K562 (cell line): ENCODE results near the gene TIAM1. TPM values are rescaled to one million over a fixed set of nuclear protein-coding genes. Genes with fewer than 3 reads are reported as not detected.

ENCODE experiments used
- ATAC-seq: fragments of 200-7000 bp; cut with Tn5 transposase; 3 replicates; pipeline ENCODE4 v1.9.1; 2020; ENCODE audit warnings: moderate library complexity
- BruUV-seq: library from RNA; stranded (reverse); fragments of 400-500 nt; replicated peaks from 2 replicates; lab custom pipeline; 2021; lab: Mats Ljungman, UMichigan
- CTCF ChIA-PET: fragments of 300-600 bp; formaldehyde crosslinking; extraction: SDS; loops from one replicate; lab custom pipeline; 2021; ENCODE audit warnings: low intra/inter-chr PET ratio; lab: Yijun Ruan, JAX
- POLR2A ChIA-PET: fragments of 300-600, 350-650 bp; sonication (Branson Sonifier 250); formaldehyde crosslinking; extraction: SDS; loops from one replicate; lab custom pipeline; 2021; ENCODE audit warnings: antibody characterized with exemption, inconsistent platforms; lab: Yijun Ruan, JAX
- DNase-seq, 4 experiments: peaks; one replicate each; pipeline versions ENCODE4 v3.0.0 to v3.0.0-alpha.2; 2011 to 2018; ENCODE audit warnings: low spot score in 3 of 4, mixed read lengths in 3 of 4; ENCODE audit errors: extremely low read depth in 1 of 4
- FAIRE-seq: peaks from 2 replicates; lab custom pipeline; 2011; peaks lifted over from hg19 to GRCh38; lab: Jason Lieb, UNC
- H2AFZ ChIP-seq: 2 replicates; pipeline ENCODE4 v1.6.0; 2011; ENCODE audit warnings: low read depth, low read length, control low read depth, inconsistent platforms
- H3K27ac ChIP-seq: fragments of 200-600 bp; 3 replicates; pipeline ENCODE4 v1.8.0; 2011; ENCODE audit warnings: low read depth, mild to moderate bottlenecking, control low read depth, inconsistent platforms, low read length, moderate library complexity, mixed read lengths; ENCODE audit errors: extremely low read depth
- H3K27me3 ChIP-seq, 2 experiments: fragments of 300-600 bp in 1 of 2; 2 replicates in 1 of 2; 3 replicates in 1 of 2; pipeline versions ENCODE4 v1.6.0 to v1.8.0; 2011; ENCODE audit warnings: inconsistent platforms in 2 of 2, low read length in 2 of 2, mild to moderate bottlenecking in 1 of 2, mixed read lengths in 1 of 2, moderate library complexity in 1 of 2; ENCODE audit not compliant: control insufficient read depth in 2 of 2, insufficient read depth in 2 of 2
- H3K36me3 ChIP-seq: fragments of 300-600 bp; 3 replicates; pipeline ENCODE4 v1.8.0; 2011; ENCODE audit warnings: mild to moderate bottlenecking, low read length, inconsistent platforms; ENCODE audit not compliant: control insufficient read depth, insufficient read depth
- H3K4me1 ChIP-seq, 2 experiments: fragments of 200-600 bp in 1 of 2; replicated peaks in 1 of 2; 2 replicates in 1 of 2; 3 replicates in 1 of 2; pipeline versions ENCODE4 v1.5.1 to v1.8.0; 2011; ENCODE audit warnings: inconsistent platforms in 2 of 2, low read length in 2 of 2, mild to moderate bottlenecking in 1 of 2, mixed read lengths in 1 of 2, moderate library complexity in 1 of 2; ENCODE audit not compliant: control insufficient read depth in 2 of 2, insufficient read depth in 2 of 2
- H3K4me2 ChIP-seq: 2 replicates; pipeline ENCODE4 v1.6.1; 2011; ENCODE audit warnings: low read length, control low read depth, inconsistent platforms, mixed read lengths; ENCODE audit not compliant: insufficient read depth
- H3K4me3 ChIP-seq: fragments of 200-600 bp; sonication (generic), shearing (Covaris generic); 2 replicates; pipeline ENCODE4 v1.5.1; 2016; ENCODE audit warnings: control low read depth, inconsistent platforms
- H3K79me2 ChIP-seq: fragments of 200-600 bp; 3 replicates; pipeline ENCODE4 v1.8.0; 2011; ENCODE audit warnings: low read length, inconsistent platforms; ENCODE audit not compliant: control insufficient read depth, insufficient read depth
- H3K9ac ChIP-seq, 2 experiments: 2 replicates each; pipeline versions ENCODE4 v1.6.0 to v1.6.1; 2011; ENCODE audit warnings: low read depth in 2 of 2, low read length in 2 of 2, control low read depth in 1 of 2, inconsistent platforms in 1 of 2, mild to moderate bottlenecking in 1 of 2, mixed read lengths in 1 of 2; ENCODE audit not compliant: insufficient read depth in 1 of 2
- H3K9me1 ChIP-seq: one replicate; pipeline ENCODE4 v1.6.0; 2011; ENCODE audit warnings: inconsistent platforms, mild to moderate bottlenecking, low read length, moderate library complexity; ENCODE audit not compliant: control insufficient read depth, insufficient read depth
- H3K9me3 ChIP-seq: replicated peaks from 2 replicates; pipeline ENCODE4 v1.5.1; 2011; ENCODE audit warnings: low read depth, low read length, inconsistent platforms; ENCODE audit not compliant: control insufficient read depth, insufficient read depth
- H4K20me1 ChIP-seq: replicated peaks from 2 replicates; pipeline ENCODE4 v1.6.1; 2011; ENCODE audit warnings: low read length, inconsistent platforms, mixed read lengths; ENCODE audit not compliant: control insufficient read depth, insufficient read depth
- ASH1L ChIP-seq: fragments of 450-650 bp; IDR thresholded peaks from 2 replicates; pipeline ENCODE4 v1.6.1; 2018; ENCODE audit warnings: borderline replicate concordance, mild to moderate bottlenecking, low read depth; ENCODE audit not compliant: partially characterized antibody
- GTF2B ChIP-seq: IDR thresholded peaks from 2 replicates; pipeline ENCODE4 v1.6.1; 2011; ENCODE audit not compliant: insufficient read length; ENCODE audit errors: extremely low read depth
- JUND ChIP-seq, 2 experiments: IDR thresholded peaks; 2 replicates in 1 of 2; 3 replicates in 1 of 2; pipeline ENCODE4 v1.6.1; 2011; ENCODE audit warnings: borderline replicate concordance in 2 of 2, low read depth in 2 of 2, low read length in 2 of 2, improper control_type of control experiment in 1 of 2, missing biosample characterization in 1 of 2, missing genetic modification characterization in 1 of 2, missing genetic modification reagents in 1 of 2
- KLF10 ChIP-seq: fragments of 250-450 bp; sonication (Bioruptor Pico); IDR thresholded peaks from 2 replicates; pipeline ENCODE4 v1.6.1; 2021; ENCODE audit warnings: matching md5 sums
- NUFIP1 ChIP-seq: fragments of 450-650 bp; IDR thresholded peaks from 2 replicates; pipeline ENCODE4 v1.6.1; 2018; ENCODE audit not compliant: partially characterized antibody
- PHB2 ChIP-seq: fragments of 450-650 bp; IDR thresholded peaks from 2 replicates; pipeline ENCODE4 v1.6.1; 2017; ENCODE audit warnings: low read depth
- SIN3A ChIP-seq, 2 experiments: fragments of 150-350 bp in 1 of 2; IDR thresholded peaks; 2 replicates each; pipeline ENCODE4 v1.6.1; 2011 to 2016; ENCODE audit warnings: borderline replicate concordance in 2 of 2, low read depth in 2 of 2, low read length in 2 of 2, mild to moderate bottlenecking in 2 of 2, moderate library complexity in 2 of 2; ENCODE audit not compliant: control insufficient read depth in 1 of 2
- TAL1 ChIP-seq: fragments of 450-650 bp; IDR thresholded peaks from 2 replicates; pipeline ENCODE4 v1.6.1; 2016; ENCODE audit warnings: mild to moderate bottlenecking
- ZNF639 ChIP-seq, 2 experiments: fragments of 200-800 bp in 1 of 2; sonication (Bioruptor generic) in 1 of 2; sonication (generic) in 1 of 2; formaldehyde crosslinking in 1 of 2; IDR thresholded peaks in 1 of 2; conservative IDR thresholded peaks in 1 of 2; 2 replicates each; pipeline versions ENCODE4 v1.5.0 to v1.6.1; 2016 to 2020; ENCODE audit warnings: missing compliant biosample characterization in 1 of 2, missing genetic modification characterization in 1 of 2, missing genetic modification reagents in 1 of 2
- WGBS: fragments of 100-300 bp; shearing (Covaris generic); methylation state at CpG from one replicate; pipeline ENCODE4 v1.1.6; 2016; ENCODE audit warnings: low coverage, mixed read lengths; ENCODE audit not compliant: insufficient coverage; ENCODE audit errors: missing lambda C conversion rate; 5-methylcytosine and 5-hydroxymethylcytosine counted together
- in situ Hi-C: fragments of 300-500 bp; cut with MboI; formaldehyde crosslinking; loops from 4 replicates; pipeline ENCODE4 v1.15.0; 2018; ENCODE audit warnings: inconsistent platforms, mixed read lengths
- intact Hi-C: fragments of 100-400 bp; cut with micrococcal nuclease; formaldehyde crosslinking; loops from 2 replicates; pipeline ENCODE4 v1.14.2; 2022
- polyA plus RNA-seq, 8 experiments: library from polyadenylated mRNA; depleted of rRNA in 4 of 8; stranded (reverse) in 5 of 8; unstranded in 3 of 8; fragments of >200 nt; fragmentation: Nextera tagmentation in 2 of 8; fragmentation: Illumina TruSeq in 1 of 8; extraction: Ambion mirVana in 2 of 8; extraction: Trizol in 1 of 8; gene quantifications; 2 replicates each; pipeline versions ENCODE4 v1.2.1 to v1.2.3, GENCODE V29; 2011 to 2014; ENCODE audit warnings: inconsistent platforms in 1 of 8, missing spikeins in 1 of 8
- total RNA-seq, 7 experiments: library from RNA; depleted of rRNA in 6 of 7; stranded (reverse); fragments of >200 nt in 6 of 7; fragmentation: Illumina TruSeq in 2 of 7; extraction: Trizol in 2 of 7; gene quantifications; 2 replicates each; pipeline versions ENCODE4 v1.2.1 to v1.2.3, GENCODE V29; 2011 to 2021; ENCODE audit warnings: low replicate concordance in 1 of 7

The TIAM1 gene
- total and polyA plus RNA-seq, 9 of the 15 experiments (the other 6 are each of a cell fraction or from before 2014, with no cell fraction given) = 0.11 TPM; not detected in 8

- ChIA-PET CTCF (no interaction called here), POLR2A (interaction anchor here (1.1 kb wide), 1 partner anchor 36 kb away, joined by 3 read pairs; no protein-coding TSS in a partner anchor)
- Histone ChIP-seq H3K4me1 (no peaks in the 10 kb centered on the region), H3K27me3 (0 out of 5 replicates have a peak, but pooled peaks cover 0 to 4% of the 10 kb centered on the region in 2 experiments), H3K9ac (no peak overlapping the region), H3K4me3 (no peak overlapping the region), H3K79me2 (no peaks in the 10 kb centered on the region), H3K9me1 (no peaks in the 10 kb centered on the region), H4K20me1 (no peaks in the 10 kb centered on the region), H2AFZ (no peak overlapping the region), H3K4me2 (no peak overlapping the region), H3K27ac (no peak overlapping the region), H3K36me3 (no peaks in the 10 kb centered on the region), H3K9me3 (no peaks in the 10 kb centered on the region)
- BruUV-seq = no TSS peak
- intact Hi-C loops (no loop called here), in situ Hi-C loops (no loop called here)
- DNase-seq (no peak), ATAC-seq (no peak), FAIRE-seq (no peak)
- TF ChIP-seq SIN3A (IDR thresholded peaks at IDR 0.05; ENCODE audit: borderline replicate concordance in 2 of 2, control insufficient read depth in 1 of 2, low read depth in 2 of 2, low read length in 2 of 2) (no peak), ZNF639 (CRISPR knock-in tag; conservative IDR thresholded peaks at IDR 0.05 in 1 of 2, IDR thresholded peaks at IDR 0.05 in 1 of 2) (no peak), PHB2 (no peak), JUND (IDR thresholded peaks at IDR 0.05; ENCODE audit: borderline replicate concordance, low read depth, low read length) (no peak), JUND (tag; IDR thresholded peaks at IDR 0.05; ENCODE audit: borderline replicate concordance, low read depth, low read length) (no peak), KLF10 (CRISPR knock-in tag) (no peak), ASH1L (no peak), TAL1 (no peak), GTF2B (no peak), NUFIP1 (no peak)
- WGBS = under 1% methylated on average over 7 of the region's 7 CpGs
Observed at GRCh38 chr21:31133243-31133830, 210.7 kb downstream of the TIAM1 start.
